MM.1S (cell line): ENCODE results near the gene TTC34.

Source experiments
- DNase-seq: peaks from one replicate; pipeline ENCODE4 v3.0.0-alpha.2; 2015
- H2AFZ ChIP-seq: fragments of 300-600 bp; sonication (generic); 2 replicates; pipeline ENCODE4 v1.6.0; 2016; ENCODE audit warnings: antibody characterized with exemption, low read length
- H3F3A ChIP-seq: fragments of 300-600 bp; sonication (generic); 2 replicates; pipeline ENCODE4 v1.6.1; 2016; ENCODE audit warnings: mild to moderate bottlenecking, antibody characterized with exemption, low read length, moderate library complexity, mixed read lengths; ENCODE audit not compliant: insufficient read depth
- H3K27ac ChIP-seq: fragments of 300-600 bp; sonication (generic); 2 replicates; pipeline ENCODE4 v1.5.1; 2016; ENCODE audit warnings: mild to moderate bottlenecking, low read length
- H3K27me3 ChIP-seq: fragments of 300-600 bp; sonication (generic); replicated peaks from 2 replicates; pipeline ENCODE4 v1.6.0; 2016; ENCODE audit warnings: low read length; ENCODE audit not compliant: insufficient read depth
- H3K36me3 ChIP-seq: fragments of 300-600 bp; sonication (generic); replicated peaks from 2 replicates; pipeline ENCODE4 v1.6.1; 2016; ENCODE audit warnings: mild to moderate bottlenecking, low read length, mixed read lengths; ENCODE audit not compliant: insufficient read depth
- H3K4me1 ChIP-seq: fragments of 300-600 bp; sonication (generic); 2 replicates; pipeline ENCODE4 v1.6.1; 2016; ENCODE audit warnings: low read length, mixed read lengths
- H3K4me2 ChIP-seq: fragments of 300-600 bp; sonication (generic); 2 replicates; pipeline ENCODE4 v1.6.0; 2016; ENCODE audit warnings: low read depth, low read length
- H3K4me3 ChIP-seq: fragments of 300-600 bp; sonication (generic); 2 replicates; pipeline ENCODE4 v1.5.1; 2016; ENCODE audit warnings: low read length, mixed read lengths
- H3K79me2 ChIP-seq: fragments of 300-600 bp; sonication (generic); 2 replicates; pipeline ENCODE4 v1.6.1; 2016; ENCODE audit warnings: mixed run types, low read length, mixed read lengths
- H3K9ac ChIP-seq: fragments of 300-600 bp; sonication (generic); 2 replicates; pipeline ENCODE4 v1.6.1; 2016; ENCODE audit warnings: low read length, mixed read lengths
- H3K9me2 ChIP-seq: fragments of 300-600 bp; sonication (generic); replicated peaks from 2 replicates; pipeline ENCODE4 v1.6.1; 2016; ENCODE audit warnings: mild to moderate bottlenecking, low read length, mixed read lengths; ENCODE audit not compliant: insufficient read depth
- H3K9me3 ChIP-seq: fragments of 300-600 bp; sonication (generic); replicated peaks from 2 replicates; pipeline ENCODE4 v1.6.1; 2016; ENCODE audit warnings: mild to moderate bottlenecking, low read length, mixed read lengths; ENCODE audit not compliant: insufficient read depth
- H4K20me1 ChIP-seq: fragments of 300-600 bp; sonication (generic); 2 replicates; pipeline ENCODE4 v1.6.1; 2016; ENCODE audit warnings: mild to moderate bottlenecking, low read length, moderate library complexity, mixed read lengths; ENCODE audit not compliant: insufficient read depth
- CTCF ChIP-seq: fragments of 300-600 bp; sonication (generic); IDR thresholded peaks from 2 replicates; pipeline ENCODE4 v1.5.1; 2016; ENCODE audit warnings: antibody characterized with exemption, low read length, mixed read lengths
- EZH2 ChIP-seq: fragments of 300-600 bp; sonication (generic); optimal IDR thresholded peaks from 2 replicates; pipeline ENCODE3; 2017; ENCODE audit warnings: low read depth, mild to moderate bottlenecking, antibody characterized with exemption, low read length, mixed read lengths
- EZH2phosphoT487 ChIP-seq: fragments of 300-600 bp; sonication (generic); IDR thresholded peaks from 2 replicates; pipeline ENCODE4 v1.6.1; 2018; ENCODE audit warnings: antibody characterized with exemption, low read length

TTC34 gene

DNA sequence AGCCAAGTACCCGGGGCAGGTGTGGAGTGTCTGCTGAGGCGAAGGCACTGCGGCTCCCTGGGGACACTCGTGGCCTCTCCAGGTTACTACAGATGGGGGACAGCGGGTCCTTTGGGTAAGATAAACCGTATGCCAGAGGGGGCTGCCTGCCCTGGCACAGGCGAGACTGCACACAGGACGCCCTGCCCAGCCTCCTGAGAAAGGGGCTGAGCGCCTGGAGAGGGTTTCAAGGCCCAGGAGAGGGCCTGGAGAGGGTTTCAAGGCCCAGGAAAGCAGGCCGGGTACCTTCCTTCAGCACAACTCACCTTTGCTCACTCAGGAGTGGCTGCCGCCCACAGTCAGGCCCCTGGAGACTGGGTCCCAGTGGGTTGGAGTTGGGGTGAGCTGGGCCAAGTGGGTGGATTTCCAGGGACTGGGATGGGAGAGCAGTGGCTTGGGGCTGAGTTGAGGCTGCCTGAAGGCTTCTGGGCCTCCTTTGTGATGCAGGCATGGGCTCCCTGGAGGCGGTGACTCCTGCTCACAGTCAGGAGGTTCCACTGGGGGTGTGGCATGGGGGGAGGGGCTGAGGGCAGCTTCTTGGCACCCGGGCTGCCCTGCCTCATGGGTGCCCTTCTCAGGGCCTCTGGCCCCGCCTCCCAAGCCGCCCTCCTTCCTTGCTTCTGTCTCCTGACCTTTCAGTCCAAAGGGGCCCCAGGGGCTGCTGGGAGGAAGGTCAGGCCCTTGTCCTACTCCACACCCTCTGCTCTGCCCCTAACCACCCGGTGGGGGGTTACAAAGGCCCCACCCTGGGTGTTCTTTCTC, 168.7 kb downstream of the TTC34 start, which contains the start of gene MMEL1:
Gene MMEL1 (minus strand): TSS at position 456 of the 801 bp plus-strand sequence. CDS start 3,532 bp downstream, outside the sequence.
- H3K9me3 ChIP-seq = no peaks in the 10 kb centered on the region

DNA sequence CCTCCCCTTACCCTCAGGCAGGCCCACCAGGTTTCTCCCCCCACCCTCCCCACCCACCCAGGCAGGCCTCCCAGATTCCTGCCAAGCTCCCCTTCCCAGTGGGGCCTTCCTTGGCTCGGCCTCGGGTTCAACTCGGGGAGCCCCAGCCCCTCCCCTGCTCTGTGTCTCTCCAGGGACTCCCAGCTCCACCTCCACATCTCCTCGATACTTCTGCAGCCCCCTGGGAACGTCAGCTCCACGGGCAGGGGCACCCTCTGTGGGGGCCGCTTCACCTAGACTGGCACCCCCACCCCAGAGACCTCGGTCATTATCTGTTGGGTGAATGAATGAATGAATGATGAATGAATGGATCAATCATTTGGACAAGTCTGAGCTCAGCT, 169.5 kb downstream of the TTC34 start:
- no peak overlapping the region for H3K4me2 ChIP-seq
- no peaks in the 10 kb centered on the region for H3K9me3 ChIP-seq
- H4K20me1 ChIP-seq = no peaks in the 10 kb centered on the region
- TF ChIP-seq CTCF (no peak), EZH2 (no peak), EZH2phosphoT487 (no peak)
- peaks cover 83% of the 10 kb centered on the region for H3K27me3 ChIP-seq
- no peak for DNase-seq
- H2AFZ ChIP-seq = no peak overlapping the region
- no peaks in the 10 kb centered on the region for H3K4me1 ChIP-seq
- H3F3A ChIP-seq = no peaks in the 10 kb centered on the region
- H3K79me2 ChIP-seq = no peaks in the 10 kb centered on the region
- no peaks in the 10 kb centered on the region for H3K9me2 ChIP-seq
- no peak overlapping the region for H3K27ac ChIP-seq
- H3K4me3 ChIP-seq = no peak overlapping the region
- no peak overlapping the region for H3K9ac ChIP-seq
- H3K36me3 ChIP-seq = no peaks in the 10 kb centered on the region

More for the DNA sequence above, 168.7 kb downstream of the TTC34 start, which contains the start of gene MMEL1:
- H3K9ac ChIP-seq = no peak within 1 kb of the TSS
- H3F3A ChIP-seq = no peaks in the 10 kb centered on the region
- H3K4me3 ChIP-seq = no peak within 1 kb of the TSS
- H3K4me1 ChIP-seq = no peaks in the 10 kb centered on the region
- H3K9me2 ChIP-seq = no peaks in the 10 kb centered on the region
- H2AFZ ChIP-seq = no peak within 1 kb of the TSS
- TF ChIP-seq EZH2 (no peak), EZH2phosphoT487 (no peak), CTCF (no peak)
- no peak for DNase-seq
- H3K4me2 ChIP-seq = no peak within 1 kb of the TSS
- no peaks in the 10 kb centered on the region for H3K36me3 ChIP-seq
- peaks cover 83% of the 10 kb centered on the region for H3K27me3 ChIP-seq
- no peak within 1 kb of the TSS for H3K27ac ChIP-seq
- H3K79me2 ChIP-seq = no peaks in the 10 kb centered on the region
- H4K20me1 ChIP-seq = no peaks in the 10 kb centered on the region

- no peak for TF ChIP-seq EZH2phosphoT487
- TF ChIP-seq EZH2 = no peak
- no peak for TF ChIP-seq CTCF
- Histone ChIP-seq H3K9me2 (no peaks in the 10 kb centered on the region), H3K4me1 (no peaks in the 10 kb centered on the region), H3K4me2 (no peak overlapping the region), H3K9ac (no peak overlapping the region), H3F3A (no peaks in the 10 kb centered on the region), H3K27me3 (peaks cover 83% of the 10 kb centered on the region), H3K27ac (no peak overlapping the region), H4K20me1 (no peaks in the 10 kb centered on the region), H3K4me3 (no peak overlapping the region), H3K9me3 (no peaks in the 10 kb centered on the region), H2AFZ (no peak overlapping the region), H3K36me3 (no peaks in the 10 kb centered on the region), H3K79me2 (no peaks in the 10 kb centered on the region)
- no peak for DNase-seq
Observed at GRCh38 chr1:2631136-2632050, 170.1 kb downstream of the TTC34 start.
